ENCODE measurements around the gene FOXD2.

Gene FOXD2

DNA sequence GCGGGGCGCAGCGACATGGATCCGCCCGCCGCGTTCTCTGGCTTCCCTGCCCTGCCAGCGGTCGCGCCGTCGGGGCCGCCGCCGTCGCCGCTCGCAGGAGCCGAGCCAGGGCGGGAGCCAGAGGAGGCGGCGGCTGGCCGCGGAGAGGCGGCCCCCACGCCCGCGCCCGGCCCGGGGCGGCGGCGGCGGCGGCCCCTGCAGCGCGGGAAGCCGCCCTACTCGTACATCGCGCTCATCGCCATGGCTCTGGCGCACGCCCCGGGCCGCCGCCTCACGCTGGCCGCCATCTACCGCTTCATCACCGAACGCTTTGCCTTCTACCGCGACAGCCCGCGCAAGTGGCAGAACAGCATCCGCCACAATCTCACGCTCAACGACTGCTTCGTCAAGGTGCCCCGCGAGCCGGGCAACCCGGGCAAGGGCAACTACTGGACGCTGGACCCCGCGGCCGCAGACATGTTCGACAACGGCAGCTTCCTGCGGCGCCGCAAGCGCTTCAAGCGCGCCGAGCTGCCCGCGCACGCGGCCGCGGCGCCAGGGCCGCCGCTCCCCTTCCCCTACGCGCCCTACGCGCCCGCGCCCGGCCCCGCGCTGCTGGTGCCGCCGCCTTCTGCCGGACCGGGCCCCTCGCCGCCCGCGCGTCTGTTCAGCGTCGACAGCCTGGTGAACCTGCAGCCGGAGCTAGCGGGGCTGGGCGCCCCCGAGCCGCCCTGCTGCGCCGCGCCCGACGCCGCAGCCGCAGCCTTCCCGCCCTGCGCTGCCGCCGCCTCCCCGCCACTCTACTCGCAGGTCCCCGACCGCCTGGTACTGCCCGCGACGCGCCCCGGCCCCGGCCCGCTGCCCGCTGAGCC is 21.3 kb upstream of the FOXD2 start:
- in situ Hi-C loops (cut with MboI; ENCODE audit: low sequenced_read_pairs): no loop called here

DNA sequence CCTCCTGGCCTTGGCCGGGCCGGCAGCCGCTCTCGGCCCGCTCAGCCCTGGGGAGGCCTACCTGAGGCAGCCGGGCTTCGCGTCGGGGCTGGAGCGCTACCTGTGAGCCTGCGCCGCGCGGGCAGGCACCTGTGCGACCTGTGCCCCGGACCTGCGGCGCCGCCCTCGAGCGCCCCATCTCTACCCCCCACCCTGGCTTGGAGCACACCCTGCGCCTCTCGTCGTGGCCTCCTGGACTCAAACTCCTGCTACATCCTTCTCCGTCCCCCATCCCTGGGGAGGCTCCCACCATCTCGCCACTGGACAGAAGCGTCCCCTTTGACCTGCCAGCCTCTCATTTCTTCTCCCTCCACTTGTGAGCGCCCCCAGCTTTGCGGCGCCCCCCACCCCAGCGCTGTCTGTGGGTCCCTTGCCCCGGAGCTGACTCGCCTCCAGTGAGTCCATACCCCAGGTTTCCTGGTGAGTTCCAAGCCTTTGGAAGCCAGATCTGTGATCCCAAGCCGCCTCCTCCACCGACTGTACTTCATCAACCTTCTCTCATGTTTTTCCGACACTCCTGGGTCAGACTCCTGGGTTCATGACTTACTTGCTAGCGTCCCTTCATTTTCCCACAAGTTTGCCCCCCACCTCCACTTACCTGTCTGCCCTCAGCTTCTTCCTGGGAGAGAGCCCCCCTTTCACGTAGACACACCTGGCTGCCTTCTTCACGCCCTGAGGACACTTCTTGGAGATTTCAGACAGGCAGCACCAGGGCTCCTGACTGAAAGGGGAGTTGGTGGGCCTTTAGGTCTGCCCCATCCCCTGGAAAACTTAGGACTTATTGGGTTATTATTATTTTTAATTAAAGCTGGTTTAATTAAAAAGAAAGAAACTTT is 20.4 kb upstream of the FOXD2 start:
- in situ Hi-C loops (cut with MboI; ENCODE audit: low sequenced_read_pairs): no loop called here

DNA sequence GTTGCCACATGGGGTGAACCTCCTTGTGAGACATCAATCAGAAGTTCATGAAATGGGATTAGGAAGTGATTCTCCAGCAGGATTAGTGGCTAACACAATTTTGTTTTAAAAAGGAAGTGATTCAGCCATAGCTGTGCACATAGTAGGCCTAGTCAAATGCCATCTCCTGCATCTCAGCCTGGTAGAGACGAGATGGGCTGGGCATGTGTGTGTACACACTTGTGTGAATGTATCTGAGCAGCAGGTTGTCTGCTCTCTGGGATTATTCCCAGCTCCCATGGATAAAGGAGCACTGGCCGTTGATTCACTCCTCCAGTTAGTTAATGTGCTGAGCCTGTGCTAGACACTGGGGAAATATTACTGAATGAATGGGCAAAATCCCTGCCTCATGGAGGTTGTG is 19.7 kb upstream of the FOXD2 start:
- in situ Hi-C loops (cut with MboI; ENCODE audit: low sequenced_read_pairs): no loop called here

DNA sequence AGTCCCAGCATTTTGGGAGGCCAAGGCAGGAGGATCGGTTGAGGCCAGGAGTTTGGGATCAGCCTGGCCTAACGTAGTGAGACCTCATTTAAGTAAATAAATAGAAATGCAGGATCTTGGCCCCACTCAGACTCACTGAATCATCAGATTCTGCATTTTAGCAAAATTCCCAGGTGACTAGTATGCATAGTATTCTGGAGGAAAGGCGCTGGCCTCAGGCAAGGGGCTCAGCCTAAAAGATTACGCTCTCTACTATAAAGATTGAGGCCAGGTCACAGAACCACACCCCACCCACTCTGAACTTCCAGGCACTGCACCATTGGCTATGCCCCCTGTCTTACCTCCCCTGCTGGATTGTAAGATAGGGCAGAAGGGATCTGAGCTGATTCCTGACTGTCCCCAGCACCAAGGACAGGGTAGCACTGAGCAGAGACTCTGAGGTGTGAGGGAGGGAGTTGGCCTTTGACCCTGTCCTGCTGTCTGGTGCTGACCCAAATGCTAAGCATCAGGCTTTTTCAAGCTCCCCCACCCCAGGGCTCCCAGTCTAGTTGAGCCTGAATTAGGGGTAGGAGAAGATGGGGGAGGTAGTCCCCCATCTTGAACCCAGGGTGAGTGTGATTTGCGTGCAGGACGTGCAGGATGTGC is 19.0 kb upstream of the FOXD2 start:
- in situ Hi-C loops (cut with MboI; ENCODE audit: low sequenced_read_pairs): no loop called here

DNA sequence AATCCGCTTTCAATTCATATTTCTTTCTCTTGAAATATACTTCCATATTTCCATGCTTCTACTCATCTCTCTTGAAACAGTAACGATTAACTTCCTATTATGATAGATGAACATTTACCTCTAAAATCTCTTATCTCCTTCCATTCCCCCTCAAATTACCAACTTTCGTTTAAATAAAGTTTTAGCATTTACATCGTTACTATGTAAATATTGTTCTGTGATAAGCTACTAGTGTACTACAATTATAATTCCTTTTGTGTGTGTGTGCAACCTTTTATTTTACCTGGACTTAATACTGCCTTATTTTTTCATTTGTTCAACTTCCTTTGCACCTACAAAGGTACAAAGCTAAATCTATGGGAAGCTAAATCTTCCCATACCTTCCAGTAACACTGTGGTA is 17.3 kb upstream of the FOXD2 start:
- in situ Hi-C loops (cut with MboI; ENCODE audit: low sequenced_read_pairs): no loop called here

DNA sequence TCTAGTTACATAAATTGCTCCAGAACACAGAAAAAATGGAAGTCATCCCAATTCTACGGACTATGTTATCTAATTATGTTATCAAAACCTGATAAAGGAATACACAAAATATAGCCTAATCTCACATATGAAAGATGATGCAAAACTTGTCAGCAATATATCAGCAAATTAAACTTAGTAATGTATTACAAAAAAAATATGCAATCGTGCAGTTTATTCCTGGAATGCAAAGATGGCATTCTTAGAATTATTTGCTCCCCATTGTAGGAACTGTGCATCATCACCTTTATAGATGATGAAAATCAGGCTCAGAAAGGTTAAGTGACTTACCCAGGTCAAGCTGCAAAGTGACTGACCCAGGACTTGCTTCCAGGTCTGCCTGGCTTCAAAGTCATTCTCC is 14.0 kb upstream of the FOXD2 start:
- in situ Hi-C loops (cut with MboI; ENCODE audit: low sequenced_read_pairs): no loop called here

DNA sequence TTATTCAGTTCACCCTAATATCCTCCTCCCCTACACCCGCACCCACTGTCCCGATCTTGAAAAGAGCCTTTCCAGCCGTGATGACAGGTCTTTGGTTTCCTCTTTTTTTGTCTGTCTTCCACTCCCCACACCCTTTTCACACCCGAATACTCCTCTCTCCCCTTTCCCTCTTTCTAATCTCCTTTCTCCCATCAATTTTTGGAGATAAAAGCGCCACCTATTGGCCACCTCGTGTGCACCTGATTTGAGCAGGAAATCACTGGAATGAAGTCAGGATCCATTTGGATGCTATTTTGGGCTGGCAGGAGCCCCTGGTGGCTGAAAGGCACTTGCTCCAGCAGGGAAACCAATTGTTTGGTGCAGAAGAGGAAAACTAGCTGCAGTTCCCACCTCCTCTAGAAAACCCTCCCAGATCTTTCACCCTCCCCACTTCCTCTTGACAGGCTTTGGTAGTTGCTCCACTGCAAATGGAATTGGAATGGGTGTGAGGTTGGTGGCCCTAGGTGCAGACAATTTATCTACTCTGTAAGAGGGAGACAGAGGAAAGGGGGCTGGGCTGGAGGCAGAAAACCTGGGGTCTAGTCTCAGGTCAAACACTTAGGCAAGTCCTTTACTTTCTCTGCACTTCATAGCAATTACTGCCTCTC is 13.4 kb upstream of the FOXD2 start:
- in situ Hi-C loops (cut with MboI; ENCODE audit: low sequenced_read_pairs): no loop called here

DNA sequence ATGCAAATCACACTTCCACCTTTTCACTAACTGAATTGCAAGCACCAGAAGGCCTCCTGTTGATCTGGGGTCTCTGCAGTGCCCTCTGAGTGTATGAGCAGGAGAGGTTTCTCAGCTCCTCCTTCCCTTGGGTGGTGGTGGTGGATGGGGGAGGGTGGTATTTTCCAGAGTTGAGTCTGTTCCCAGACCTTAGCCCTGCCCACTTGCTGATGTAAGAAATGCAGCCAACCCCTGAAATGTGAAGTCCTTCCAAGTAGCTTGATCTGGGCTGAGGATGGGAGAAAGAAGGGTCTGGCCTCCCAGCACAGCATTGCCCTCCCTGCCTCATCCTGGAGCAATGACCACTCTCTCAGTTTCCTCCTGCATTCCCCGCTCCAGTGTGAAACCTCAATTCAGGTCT is 6.3 kb upstream of the FOXD2 start:
- in situ Hi-C loops (cut with MboI; ENCODE audit: low sequenced_read_pairs): no loop called here

DNA sequence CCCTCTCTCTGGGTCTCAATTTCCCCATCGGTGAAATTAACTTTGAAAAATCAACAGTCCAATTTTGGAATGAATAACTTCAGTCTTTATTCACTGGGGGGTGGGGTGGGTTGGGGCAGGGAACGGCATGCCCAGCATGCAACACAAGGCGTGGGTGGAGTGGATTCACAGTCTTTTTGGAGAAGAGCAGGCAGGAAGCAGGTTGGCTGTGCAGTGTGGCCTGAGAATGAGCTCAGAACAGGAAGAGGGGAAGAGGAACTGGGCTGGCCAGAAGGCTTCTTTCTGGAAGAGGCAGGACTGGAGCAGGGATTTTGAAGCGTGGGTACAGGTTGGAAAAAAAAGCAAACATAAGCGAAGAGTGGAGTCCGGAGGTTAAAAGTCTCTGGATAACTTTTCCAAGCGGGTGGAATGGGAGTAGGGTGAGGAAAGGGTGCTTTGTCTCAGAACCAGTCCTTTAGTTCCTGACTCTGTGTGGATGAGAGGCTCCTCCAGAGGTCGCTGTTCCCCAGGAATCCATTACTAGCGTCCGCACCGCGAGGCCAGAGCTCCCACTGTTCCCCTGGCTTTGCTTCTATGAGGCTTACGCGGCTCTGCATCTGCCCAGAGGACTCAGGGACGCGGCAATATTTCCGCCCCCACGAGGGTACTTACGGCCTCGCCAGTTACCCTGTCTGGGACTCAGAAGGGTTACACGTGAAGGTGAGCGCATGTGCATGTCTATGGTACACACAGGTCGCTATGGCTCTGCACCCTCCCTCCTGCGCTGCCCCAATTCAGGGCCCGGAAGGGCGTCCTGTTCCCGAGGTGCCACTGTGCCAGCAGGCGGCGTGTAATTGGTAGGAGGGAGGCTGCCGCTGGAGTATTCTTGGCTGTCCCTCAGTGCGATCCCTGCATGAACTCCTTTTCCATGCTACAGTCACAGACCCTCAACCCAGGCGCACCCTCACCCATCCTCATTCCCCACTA is 5.5 kb upstream of the FOXD2 start:
- in situ Hi-C loops (cut with MboI; ENCODE audit: low sequenced_read_pairs): no loop called here

DNA sequence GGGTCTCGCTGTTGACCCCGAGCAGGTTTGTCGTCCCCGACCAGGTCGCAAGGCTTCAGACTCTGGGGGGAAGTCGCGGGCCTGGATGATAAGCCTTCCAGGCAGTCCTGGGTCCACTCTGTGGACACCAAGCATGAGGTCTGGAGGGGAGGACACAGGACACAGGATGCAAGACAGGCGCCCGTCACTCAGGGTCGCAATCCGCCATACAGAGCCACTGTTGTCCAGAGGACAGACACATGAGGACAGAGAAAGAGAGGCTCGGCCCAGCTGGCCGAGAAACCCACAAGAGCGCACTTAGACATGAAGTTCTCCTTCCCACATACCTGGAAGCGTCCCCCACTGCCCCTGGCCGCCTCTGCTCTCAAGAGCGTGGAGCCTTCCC is 4.8 kb upstream of the FOXD2 start:
- in situ Hi-C loops (cut with MboI; ENCODE audit: low sequenced_read_pairs): no loop called here

DNA sequence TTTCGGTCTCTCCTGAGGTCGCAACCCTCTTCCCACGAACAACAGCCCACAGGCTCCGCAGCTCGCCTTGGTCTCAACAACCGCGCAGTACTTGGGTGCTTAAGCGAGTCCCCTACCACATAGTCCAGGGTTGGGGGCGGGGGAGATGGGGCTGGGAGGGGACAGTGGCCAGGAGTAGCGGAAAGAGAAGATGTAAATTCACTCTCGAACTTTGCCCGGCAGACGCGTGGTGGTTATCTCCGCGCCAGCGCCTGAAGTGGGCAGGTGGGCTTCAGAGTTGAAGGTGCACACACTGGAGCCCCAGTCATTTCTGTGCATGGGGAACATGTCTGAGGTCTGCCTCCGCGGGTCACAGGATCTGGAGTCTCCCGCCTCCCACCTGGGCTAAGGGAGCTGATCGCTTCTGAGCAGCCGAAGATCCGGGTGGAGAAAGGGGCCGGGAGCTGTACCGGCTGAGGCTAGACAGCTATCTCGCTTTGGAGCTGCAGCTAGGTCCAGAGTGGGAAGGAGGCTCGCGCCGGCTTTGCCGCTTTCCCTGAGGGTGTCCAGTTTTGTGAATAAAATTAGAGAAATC is 4.3 kb upstream of the FOXD2 start:
- in situ Hi-C loops (cut with MboI; ENCODE audit: low sequenced_read_pairs): no loop called here

DNA sequence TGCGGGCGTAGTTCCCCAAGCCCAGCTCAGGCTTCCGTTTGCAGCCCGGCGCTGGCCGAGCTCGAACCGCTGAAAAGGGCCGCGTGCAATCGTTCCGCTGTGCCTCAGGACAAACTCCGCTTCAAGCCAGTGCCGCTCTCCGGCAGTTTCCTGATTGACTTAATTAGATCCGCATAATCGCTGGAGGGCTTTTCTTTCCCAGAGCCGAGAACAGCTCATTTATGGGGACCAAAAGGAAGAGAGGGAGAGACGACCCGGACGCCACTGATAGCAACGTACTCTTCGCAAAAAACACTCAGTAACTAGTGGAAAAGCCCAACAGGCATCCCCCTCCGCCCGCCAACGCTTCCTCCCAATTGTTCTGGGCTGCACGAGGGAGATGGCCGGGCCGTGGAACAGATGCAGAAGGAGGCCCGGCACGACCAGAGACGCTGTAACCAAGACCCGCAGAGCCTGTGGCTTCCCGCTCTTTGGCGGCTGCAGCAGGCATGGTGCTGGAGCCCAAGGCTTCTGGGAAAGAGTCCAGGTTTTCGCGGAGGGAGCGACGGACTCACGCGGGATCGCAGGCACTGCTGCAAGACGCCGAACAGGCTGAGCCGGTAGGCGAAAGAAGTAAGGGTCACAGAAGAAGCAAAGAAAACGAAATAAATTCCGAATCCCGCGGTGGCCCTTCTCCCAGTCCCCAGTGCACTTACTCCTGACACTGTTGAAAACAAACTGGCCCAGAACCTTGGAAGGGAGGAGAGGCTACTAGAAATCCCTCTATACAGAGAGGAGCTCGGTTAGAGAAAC is 3.6 kb upstream of the FOXD2 start:
- in situ Hi-C loops (cut with MboI; ENCODE audit: low sequenced_read_pairs): no loop called here

DNA sequence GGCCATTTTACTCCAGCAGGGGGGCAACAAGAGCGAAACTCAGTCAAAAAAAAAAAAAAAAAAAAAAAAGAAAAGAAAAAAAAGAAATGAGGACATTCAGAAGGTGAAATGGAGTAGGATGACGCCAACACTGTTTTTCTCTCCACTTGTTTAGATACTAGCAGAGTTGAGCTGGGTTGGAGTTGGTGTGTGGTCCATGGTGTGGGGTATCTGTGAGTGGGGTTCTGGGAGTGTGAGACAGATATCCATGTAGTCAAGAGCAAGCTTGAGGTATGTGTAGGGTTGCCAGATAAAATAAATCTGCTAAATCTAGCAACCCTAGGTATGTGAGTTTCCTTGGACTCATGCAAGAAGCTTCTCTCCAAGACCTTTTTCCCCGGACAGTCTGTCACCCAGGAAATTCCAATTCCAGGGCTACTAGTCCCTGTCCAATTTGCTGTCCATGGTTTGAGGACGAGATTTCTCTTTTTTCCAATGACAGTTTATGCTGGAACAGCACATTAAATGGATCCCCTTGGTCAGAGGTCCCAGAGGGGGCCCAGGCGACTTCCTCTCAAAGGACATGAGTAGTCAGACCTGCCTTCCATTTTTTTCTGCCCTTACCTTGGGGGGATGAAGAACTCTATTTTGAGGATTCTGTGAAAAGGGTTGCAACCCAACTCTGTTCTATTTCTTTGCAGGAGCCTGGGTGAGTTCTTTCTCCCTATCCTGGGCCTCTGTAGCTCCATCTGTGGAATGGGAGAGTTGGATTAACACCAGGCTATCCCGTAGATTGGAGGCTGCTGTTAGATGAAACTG is 2.1 kb upstream of the FOXD2 start:
- in situ Hi-C loops (cut with MboI; ENCODE audit: low sequenced_read_pairs): no loop called here

DNA sequence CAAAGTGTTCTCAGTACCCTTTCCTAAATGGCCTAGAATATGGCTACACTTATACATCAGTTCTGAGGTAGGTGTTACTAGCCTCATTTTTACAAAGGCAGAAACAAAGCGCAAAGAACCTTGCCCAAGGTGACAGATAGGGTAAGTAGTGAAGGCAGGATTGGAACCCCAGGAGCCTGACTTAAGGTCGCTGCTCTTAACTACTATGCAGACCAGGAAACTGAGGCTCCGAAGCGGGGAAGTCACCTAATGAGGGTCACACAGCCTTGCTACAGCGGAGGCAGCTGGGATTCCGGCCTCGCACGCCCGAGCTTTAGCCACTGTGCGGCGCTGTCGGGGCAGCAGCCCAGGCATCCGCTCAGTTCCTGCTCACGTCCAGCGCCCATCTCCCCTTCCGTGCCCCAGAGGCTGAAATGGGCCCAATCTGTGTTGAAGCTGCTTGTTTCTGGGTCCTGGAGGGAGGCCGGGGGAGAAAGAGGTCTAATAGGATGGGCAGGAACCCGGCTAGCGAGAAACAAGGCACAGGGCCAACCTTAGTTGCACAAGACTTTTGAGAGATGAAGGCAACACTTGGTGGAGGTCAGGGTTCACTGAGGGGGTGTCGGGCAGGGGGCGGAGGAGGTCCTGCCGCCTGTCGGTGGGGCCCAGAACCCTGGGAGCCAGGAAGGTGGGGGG is 1.4 kb upstream of the FOXD2 start:
- in situ Hi-C loops (cut with MboI; ENCODE audit: low sequenced_read_pairs): no loop called here

DNA sequence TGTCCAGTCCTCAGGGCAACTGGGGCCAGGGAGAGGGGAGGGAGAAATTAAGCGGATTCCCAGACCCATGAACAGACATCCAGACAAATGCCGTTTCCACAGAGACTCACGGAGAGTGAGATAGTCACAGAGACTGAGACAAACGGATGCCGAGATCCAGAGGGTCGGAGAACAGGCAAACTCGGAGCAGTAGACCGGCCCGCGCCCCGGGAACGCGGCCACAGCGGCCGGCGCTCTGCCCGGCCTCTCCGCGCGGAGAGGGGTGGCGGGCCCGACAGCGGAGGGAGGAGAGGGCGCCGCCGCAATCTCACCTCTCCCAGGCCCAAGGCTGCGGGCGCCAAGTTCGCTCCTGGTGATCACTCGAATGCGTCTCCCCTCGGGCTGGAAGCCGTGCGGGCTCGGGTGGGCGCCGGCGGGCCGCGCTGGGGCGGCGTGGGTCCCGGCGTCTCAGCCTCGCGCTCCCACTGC is 831 bp upstream of the FOXD2 start:
- in situ Hi-C loops (cut with MboI; ENCODE audit: low sequenced_read_pairs): no loop called here

DNA sequence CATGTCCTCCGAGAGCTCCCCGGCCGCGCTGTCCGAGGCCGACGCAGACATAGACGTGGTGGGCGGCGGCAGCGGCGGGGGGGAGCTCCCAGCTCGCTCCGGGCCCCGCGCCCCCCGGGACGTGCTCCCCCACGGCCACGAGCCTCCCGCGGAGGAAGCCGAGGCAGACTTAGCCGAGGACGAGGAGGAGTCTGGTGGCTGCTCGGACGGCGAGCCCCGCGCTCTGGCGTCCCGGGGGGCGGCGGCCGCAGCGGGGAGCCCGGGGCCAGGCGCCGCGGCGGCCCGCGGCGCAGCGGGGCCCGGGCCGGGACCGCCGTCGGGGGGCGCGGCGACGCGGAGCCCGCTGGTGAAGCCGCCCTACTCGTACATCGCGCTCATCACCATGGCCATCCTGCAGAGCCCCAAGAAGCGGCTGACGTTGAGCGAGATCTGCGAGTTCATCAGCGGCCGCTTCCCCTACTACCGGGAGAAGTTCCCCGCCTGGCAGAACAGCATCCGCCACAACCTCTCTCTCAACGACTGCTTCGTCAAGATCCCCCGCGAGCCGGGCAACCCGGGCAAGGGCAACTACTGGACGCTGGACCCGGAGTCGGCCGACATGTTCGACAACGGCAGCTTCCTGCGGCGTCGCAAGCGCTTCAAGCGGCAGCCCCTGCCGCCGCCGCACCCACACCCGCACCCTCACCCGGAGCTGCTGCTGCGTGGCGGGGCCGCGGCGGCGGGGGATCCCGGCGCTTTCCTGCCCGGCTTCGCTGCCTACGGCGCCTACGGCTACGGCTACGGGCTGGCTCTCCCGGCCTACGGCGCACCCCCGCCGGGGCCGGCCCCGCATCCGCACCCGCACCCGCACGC is 547 bp downstream of the FOXD2 start:
- in situ Hi-C loops (cut with MboI; ENCODE audit: low sequenced_read_pairs): no loop called here

Data from hTERT RPE-1 (cell line).